Measurements from ENCODE around the gene RRM1.
"Not testable (repeated sequence)": the region's sequence is repeated elsewhere in the genome, so short reads cannot be mapped to it uniquely, and the experiment has no call there.

Gene RRM1

GRCh38 chr11:4094348-4095291 is at the start of gene RRM1:
TSS of gene RRM1 (plus strand) at chr11:4094799. CDS start at chr11:4095013, 214 bp downstream.
- H3K36me3 ChIP-seq (ENCODE audit: control insufficient read depth, insufficient read depth, low read length): no peaks in the 10 kb centered on the region
- H3K9me3 ChIP-seq (ENCODE audit: control insufficient read depth, insufficient read depth, low read length): no peaks in the 10 kb centered on the region

GRCh38 chr11:4044976-4045646 is 49.5 kb upstream of the RRM1 start:
- no peak overlapping the region for H3K9ac ChIP-seq (ENCODE audit: low read depth, low read length)
- no peaks in the 10 kb centered on the region for H3K9me3 ChIP-seq (ENCODE audit: control insufficient read depth, insufficient read depth, low read length)
- no peaks in the 10 kb centered on the region for H3K36me3 ChIP-seq (ENCODE audit: control insufficient read depth, insufficient read depth, low read length)
- no peak overlapping the region for H3K4me3 ChIP-seq (ENCODE audit: low read depth, low read length)
- H3K4me1 ChIP-seq (ENCODE audit: control insufficient read depth, insufficient read depth, low read length): no peaks in the 10 kb centered on the region
- no peaks in the 10 kb centered on the region for H3K27me3 ChIP-seq (ENCODE audit: control insufficient read depth, insufficient read depth, low read length)

More at GRCh38 chr11:4094348-4095291, at the start of gene RRM1:
- Histone ChIP-seq H3K27me3 (ENCODE audit: control insufficient read depth, insufficient read depth, low read length) (no peaks in the 10 kb centered on the region), H3K9ac (ENCODE audit: low read depth, low read length) (peak within 1 kb of the TSS; percentile 92), H3K4me1 (ENCODE audit: control insufficient read depth, insufficient read depth, low read length) (peaks cover 6% of the 10 kb centered on the region), H3K4me3 (ENCODE audit: low read depth, low read length) (peak within 1 kb of the TSS; percentile 94)

- Histone ChIP-seq H3K36me3 (ENCODE audit: control insufficient read depth, insufficient read depth, low read length) (no peaks in the 10 kb centered on the region), H3K9ac (ENCODE audit: low read depth, low read length) (no peak overlapping the region), H3K9me3 (ENCODE audit: control insufficient read depth, insufficient read depth, low read length) (no peaks in the 10 kb centered on the region), H3K4me3 (ENCODE audit: low read depth, low read length) (no peak overlapping the region), H3K4me1 (ENCODE audit: control insufficient read depth, insufficient read depth, low read length) (no peaks in the 10 kb centered on the region), H3K27me3 (ENCODE audit: control insufficient read depth, insufficient read depth, low read length) (no peaks in the 10 kb centered on the region)
These were observed 46.3 kb upstream of the RRM1 start for GRCh38 chr11:4048340-4048739.

DNA sequence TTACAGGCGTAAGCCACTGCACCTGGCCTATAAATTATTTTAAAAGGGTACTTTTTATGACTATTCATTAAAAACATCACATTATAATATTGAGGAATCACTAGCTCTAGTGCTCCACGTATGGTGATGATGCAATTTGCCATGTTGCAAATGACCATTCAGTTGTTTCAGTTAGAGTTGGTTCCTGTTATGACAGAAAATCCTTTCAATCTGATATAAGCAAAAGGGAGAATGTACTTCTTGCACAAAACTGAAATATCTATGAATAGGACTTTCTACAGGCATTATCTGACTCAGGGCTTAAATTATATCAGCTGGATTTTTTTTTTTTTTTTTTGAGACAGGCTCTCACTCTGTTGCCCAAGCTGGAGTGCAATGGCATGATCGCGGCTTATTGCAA is 45.6 kb upstream of the RRM1 start:
- Histone ChIP-seq H3K27me3 (ENCODE audit: control insufficient read depth, insufficient read depth, low read length) (no peaks in the 10 kb centered on the region), H3K36me3 (ENCODE audit: control insufficient read depth, insufficient read depth, low read length) (no peaks in the 10 kb centered on the region), H3K9me3 (ENCODE audit: control insufficient read depth, insufficient read depth, low read length) (no peaks in the 10 kb centered on the region), H3K4me3 (ENCODE audit: low read depth, low read length) (no peak overlapping the region), H3K4me1 (ENCODE audit: control insufficient read depth, insufficient read depth, low read length) (no peaks in the 10 kb centered on the region), H3K9ac (ENCODE audit: low read depth, low read length) (no peak overlapping the region)

GRCh38 chr11:4050138-4050537 is 44.5 kb upstream of the RRM1 start:
- Histone ChIP-seq H3K36me3 (ENCODE audit: control insufficient read depth, insufficient read depth, low read length) (no peaks in the 10 kb centered on the region), H3K4me1 (ENCODE audit: control insufficient read depth, insufficient read depth, low read length) (no peaks in the 10 kb centered on the region), H3K4me3 (ENCODE audit: low read depth, low read length) (no peak overlapping the region), H3K27me3 (ENCODE audit: control insufficient read depth, insufficient read depth, low read length) (no peaks in the 10 kb centered on the region), H3K9ac (ENCODE audit: low read depth, low read length) (no peak overlapping the region), H3K9me3 (ENCODE audit: control insufficient read depth, insufficient read depth, low read length) (no peaks in the 10 kb centered on the region)

DNA sequence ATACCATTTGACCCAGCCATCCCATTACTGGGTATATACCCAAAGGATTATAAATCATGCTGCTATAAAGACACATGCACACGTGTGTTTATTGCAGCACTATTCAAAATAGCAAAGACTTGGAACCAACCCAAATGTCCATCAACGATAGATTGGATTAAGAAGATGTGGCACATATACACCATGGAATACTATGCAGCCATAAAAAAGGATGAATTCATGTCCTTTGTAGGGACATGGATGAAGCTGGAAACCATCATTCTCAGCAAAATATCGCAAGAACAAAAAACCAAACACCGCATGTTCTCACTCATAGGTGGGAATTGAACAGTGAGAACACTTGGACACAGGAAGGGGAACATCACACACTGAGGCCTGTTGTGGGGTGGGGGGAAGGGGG is 41.4 kb upstream of the RRM1 start:
- H3K36me3 ChIP-seq (ENCODE audit: control insufficient read depth, insufficient read depth, low read length); H3K4me1 ChIP-seq (ENCODE audit: control insufficient read depth, insufficient read depth, low read length); H3K9ac ChIP-seq (ENCODE audit: low read depth, low read length); H3K4me3 ChIP-seq (ENCODE audit: low read depth, low read length); H3K27me3 ChIP-seq (ENCODE audit: control insufficient read depth, insufficient read depth, low read length); H3K9me3 ChIP-seq (ENCODE audit: control insufficient read depth, insufficient read depth, low read length): not testable (repeated sequence)

DNA sequence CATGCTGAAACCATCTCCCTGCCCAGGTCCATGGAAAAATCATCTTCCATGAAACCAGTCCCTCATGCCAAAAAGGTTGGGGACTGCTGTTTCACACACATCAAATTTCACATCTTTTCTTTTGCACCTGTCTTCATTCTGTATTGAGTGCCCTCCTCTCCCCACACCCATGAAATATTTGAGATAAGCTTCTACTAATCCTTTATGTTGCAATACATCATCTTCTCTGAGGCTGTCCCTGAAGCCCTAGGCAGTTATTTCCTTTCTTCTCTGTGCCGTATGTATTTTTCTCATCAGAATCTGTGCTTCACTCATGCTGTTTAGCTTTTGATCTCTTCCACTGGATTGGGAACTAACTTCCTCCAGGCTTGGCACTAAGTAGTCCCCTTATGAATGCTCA is 40.0 kb upstream of the RRM1 start:
- Histone ChIP-seq H3K4me1 (ENCODE audit: control insufficient read depth, insufficient read depth, low read length) (no peaks in the 10 kb centered on the region), H3K4me3 (ENCODE audit: low read depth, low read length) (no peak overlapping the region), H3K27me3 (ENCODE audit: control insufficient read depth, insufficient read depth, low read length) (no peaks in the 10 kb centered on the region), H3K9me3 (ENCODE audit: control insufficient read depth, insufficient read depth, low read length) (no peaks in the 10 kb centered on the region), H3K36me3 (ENCODE audit: control insufficient read depth, insufficient read depth, low read length) (no peaks in the 10 kb centered on the region), H3K9ac (ENCODE audit: low read depth, low read length) (no peak overlapping the region)

DNA sequence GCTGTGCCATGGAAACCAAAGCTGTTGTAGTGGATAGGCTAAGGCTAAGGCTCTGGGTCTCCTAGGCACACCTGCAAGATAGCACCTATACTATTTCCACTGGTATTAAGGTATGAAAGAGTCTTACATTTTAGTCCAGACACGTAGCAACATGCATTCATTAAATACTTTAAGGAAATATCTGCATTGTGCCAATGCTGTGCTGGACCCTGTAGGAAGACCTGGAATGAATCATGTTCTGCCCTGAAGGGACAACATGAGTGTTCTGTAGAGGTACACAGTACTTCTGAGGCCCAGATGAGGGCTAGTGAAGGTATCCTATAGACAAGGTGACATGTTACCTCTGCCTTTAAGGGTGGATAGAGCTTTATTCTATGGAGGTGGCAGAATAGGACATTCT is 35.2 kb upstream of the RRM1 start:
- no peak overlapping the region for H3K9ac ChIP-seq (ENCODE audit: low read depth, low read length)
- H3K27me3 ChIP-seq (ENCODE audit: control insufficient read depth, insufficient read depth, low read length): no peaks in the 10 kb centered on the region
- H3K4me1 ChIP-seq (ENCODE audit: control insufficient read depth, insufficient read depth, low read length): no peaks in the 10 kb centered on the region
- no peaks in the 10 kb centered on the region for H3K36me3 ChIP-seq (ENCODE audit: control insufficient read depth, insufficient read depth, low read length)
- H3K4me3 ChIP-seq (ENCODE audit: low read depth, low read length): no peak overlapping the region
- H3K9me3 ChIP-seq (ENCODE audit: control insufficient read depth, insufficient read depth, low read length): no peaks in the 10 kb centered on the region

DNA sequence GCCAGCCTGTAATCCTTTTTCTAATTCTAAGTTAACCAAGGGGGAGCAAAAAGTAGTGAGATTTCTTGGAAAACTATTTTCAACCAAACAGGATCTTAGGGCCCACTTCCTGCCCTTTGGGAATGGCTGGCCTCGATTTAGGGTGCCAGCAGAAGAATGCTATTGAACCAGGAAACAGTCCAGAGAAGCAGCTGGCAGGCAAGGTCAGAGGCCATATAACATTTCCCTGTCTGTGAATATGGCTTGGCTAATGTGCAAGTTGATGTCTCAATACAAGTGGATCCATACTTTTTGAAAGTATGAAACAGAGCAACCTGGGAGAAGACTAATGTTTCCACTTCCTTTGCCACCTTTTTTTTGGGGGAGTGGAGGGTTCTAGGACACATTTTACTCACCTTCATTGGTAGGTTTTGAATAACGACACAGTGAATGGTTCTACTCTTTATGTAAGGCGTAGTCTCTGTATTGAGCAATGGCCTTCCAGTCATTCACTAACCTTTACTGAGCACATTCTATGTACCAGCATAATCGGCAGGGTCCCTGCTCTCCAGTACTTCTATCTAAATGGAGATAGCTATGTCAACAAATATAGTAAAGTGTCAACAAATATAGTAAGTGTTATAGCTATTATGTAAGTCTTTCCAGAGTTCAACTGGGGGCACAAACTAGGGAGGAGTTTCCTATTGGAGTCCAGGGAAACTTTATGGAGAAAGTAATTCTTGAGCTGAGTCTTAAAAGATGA is 34.2 kb upstream of the RRM1 start:
- H3K4me1 ChIP-seq (ENCODE audit: control insufficient read depth, insufficient read depth, low read length): no peaks in the 10 kb centered on the region
- H3K9me3 ChIP-seq (ENCODE audit: control insufficient read depth, insufficient read depth, low read length): no peaks in the 10 kb centered on the region
- no peak overlapping the region for H3K4me3 ChIP-seq (ENCODE audit: low read depth, low read length)
- H3K36me3 ChIP-seq (ENCODE audit: control insufficient read depth, insufficient read depth, low read length): no peaks in the 10 kb centered on the region
- no peak overlapping the region for H3K9ac ChIP-seq (ENCODE audit: low read depth, low read length)
- H3K27me3 ChIP-seq (ENCODE audit: control insufficient read depth, insufficient read depth, low read length): no peaks in the 10 kb centered on the region

DNA sequence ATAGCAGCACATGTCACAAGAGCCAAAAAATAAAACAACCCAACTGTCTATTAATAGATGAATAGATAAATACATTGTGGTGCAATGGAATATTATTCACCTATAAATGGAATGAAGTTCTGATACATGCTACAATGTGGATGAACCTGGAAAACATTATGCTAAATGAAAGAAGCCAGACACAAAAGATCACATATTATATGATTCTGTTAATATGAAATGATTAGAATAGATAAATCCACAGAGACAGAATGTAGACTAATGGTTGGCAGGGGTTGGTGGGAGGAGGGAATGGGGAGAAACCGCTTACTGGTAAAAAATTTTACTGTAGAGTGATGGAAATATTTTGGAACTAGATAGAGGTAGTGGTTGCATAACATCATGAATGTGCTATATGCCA is 32.9 kb upstream of the RRM1 start:
- Histone ChIP-seq H3K9ac (ENCODE audit: low read depth, low read length) (no peak overlapping the region), H3K27me3 (ENCODE audit: control insufficient read depth, insufficient read depth, low read length) (no peaks in the 10 kb centered on the region), H3K4me3 (ENCODE audit: low read depth, low read length) (no peak overlapping the region), H3K9me3 (ENCODE audit: control insufficient read depth, insufficient read depth, low read length) (no peaks in the 10 kb centered on the region), H3K36me3 (ENCODE audit: control insufficient read depth, insufficient read depth, low read length) (no peaks in the 10 kb centered on the region), H3K4me1 (ENCODE audit: control insufficient read depth, insufficient read depth, low read length) (no peaks in the 10 kb centered on the region)

GRCh38 chr11:4063348-4063747 is 31.3 kb upstream of the RRM1 start:
- no peaks in the 10 kb centered on the region for H3K27me3 ChIP-seq (ENCODE audit: control insufficient read depth, insufficient read depth, low read length)
- no peak overlapping the region for H3K4me3 ChIP-seq (ENCODE audit: low read depth, low read length)
- no peaks in the 10 kb centered on the region for H3K36me3 ChIP-seq (ENCODE audit: control insufficient read depth, insufficient read depth, low read length)
- H3K4me1 ChIP-seq (ENCODE audit: control insufficient read depth, insufficient read depth, low read length): no peaks in the 10 kb centered on the region
- H3K9ac ChIP-seq (ENCODE audit: low read depth, low read length): no peak overlapping the region
- no peaks in the 10 kb centered on the region for H3K9me3 ChIP-seq (ENCODE audit: control insufficient read depth, insufficient read depth, low read length)
